ENCODE data around the gene FKBP1A. TPM values are rescaled to one million over a fixed set of nuclear protein-coding genes. Genes with fewer than 3 reads are reported as not detected.
A peak's percentile ranks its signal among the peaks of the same experiment; 100 is the strongest.

FKBP1A gene
- total RNA-seq, 2 experiments from 2014 or later: 265 to 316 TPM

DNA sequence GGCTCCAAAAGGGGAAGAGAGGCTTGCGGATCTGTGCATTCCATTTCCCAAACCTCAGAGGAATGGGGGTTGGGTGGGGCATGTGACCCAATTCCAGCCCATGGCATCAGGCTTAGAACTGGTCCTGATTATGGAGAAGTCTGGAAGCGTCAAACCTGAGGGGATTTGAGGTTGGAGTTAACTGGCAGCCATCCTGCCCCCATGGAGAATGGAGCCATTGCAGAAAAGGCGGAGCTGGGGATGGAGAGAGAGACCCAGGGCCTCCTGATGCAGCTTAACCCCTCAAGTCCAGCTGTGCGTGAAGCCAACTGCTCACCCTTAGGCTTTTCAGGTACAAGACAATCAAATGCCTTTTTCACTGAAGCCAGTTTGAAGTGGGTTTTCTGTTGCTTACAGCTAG is 54.1 kb downstream of the FKBP1A start:
- Mint-ChIP-seq H3K4me3 (no peak overlapping the region), H3K27me3 (no peaks in the 10 kb centered on the region), H3K9me3 (ENCODE audit: low read depth) (no peaks in the 10 kb centered on the region), H3K27ac (no peak overlapping the region), H3K36me3 (ENCODE audit: low read depth) (peaks cover 2% of the 10 kb centered on the region), H3K4me1 (peaks cover 17% of the 10 kb centered on the region)
- ATAC-seq (no peak), DNase-seq (no peak)
- ChIA-PET POLR2A (interaction anchor here (0.6 kb wide), 1 partner anchor 10 kb away, joined by 3 read pairs; no protein-coding TSS in a partner anchor), CTCF (no interaction called here)
- intact Hi-C loops (cut with DNase I, micrococcal nuclease): no loop called here

DNA sequence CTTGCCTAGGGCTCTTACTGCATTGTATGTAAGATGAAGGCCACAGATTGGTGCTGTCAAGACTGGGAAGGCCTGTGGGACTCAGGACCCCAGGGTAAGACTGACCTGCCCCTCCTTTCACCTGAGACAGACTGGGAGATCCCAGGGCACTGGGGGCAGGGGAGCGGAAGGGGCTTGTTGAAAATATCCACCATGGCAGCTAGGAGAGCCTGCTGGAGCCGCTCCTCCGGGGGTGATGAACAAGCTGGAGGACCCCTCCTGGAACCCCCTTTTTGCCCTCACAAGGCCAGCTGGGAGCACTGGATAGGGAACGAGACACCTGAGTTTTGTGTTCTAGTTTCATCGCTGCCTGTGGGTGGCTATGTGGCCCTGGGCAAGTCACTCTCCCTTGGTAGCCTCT is 54.8 kb downstream of the FKBP1A start:
- Mint-ChIP-seq H3K4me1 (peaks cover 17% of the 10 kb centered on the region), H3K4me3 (no peak overlapping the region), H3K36me3 (ENCODE audit: low read depth) (peaks cover 6% of the 10 kb centered on the region), H3K9me3 (ENCODE audit: low read depth) (no peaks in the 10 kb centered on the region), H3K27me3 (no peaks in the 10 kb centered on the region), H3K27ac (no peak overlapping the region)
- intact Hi-C loops (cut with DNase I, micrococcal nuclease): no loop called here
- no peak for DNase-seq
- CTCF ChIA-PET: no interaction called here
- POLR2A ChIA-PET: interaction anchor here (0.6 kb wide), 1 partner anchor 10 kb away, joined by 3 read pairs; no protein-coding TSS in a partner anchor
- ATAC-seq: no peak

DNA sequence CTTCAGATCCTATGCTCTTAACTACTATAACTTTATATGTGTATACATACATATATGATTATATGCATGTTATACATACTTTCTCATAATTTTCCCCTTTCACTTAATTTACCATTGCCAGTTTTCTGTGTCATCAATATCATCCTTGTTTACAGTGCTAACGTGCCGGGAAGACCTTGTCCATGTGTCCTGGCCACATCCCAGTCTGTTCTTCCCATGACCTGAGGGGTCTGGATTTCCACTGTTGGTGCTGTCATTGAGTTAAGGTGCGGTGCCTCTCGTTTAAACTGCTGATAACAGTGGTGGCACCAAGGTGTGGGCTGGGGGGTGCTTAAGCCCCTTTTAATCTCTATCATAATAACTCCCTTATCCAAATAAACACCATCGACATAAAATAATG is 55.4 kb downstream of the FKBP1A start:
- no peak for DNase-seq
- peaks cover 22% of the 10 kb centered on the region for H3K4me1 Mint-ChIP-seq
- ATAC-seq: no peak
- no peaks in the 10 kb centered on the region for H3K9me3 Mint-ChIP-seq (ENCODE audit: low read depth)
- H3K4me3 Mint-ChIP-seq: no peak overlapping the region
- no peak overlapping the region for H3K27ac Mint-ChIP-seq
- intact Hi-C loops (cut with DNase I, micrococcal nuclease): no loop called here
- peaks cover 10% of the 10 kb centered on the region for H3K36me3 Mint-ChIP-seq (ENCODE audit: low read depth)
- CTCF ChIA-PET: no interaction called here
- POLR2A ChIA-PET: no interaction called here
- no peaks in the 10 kb centered on the region for H3K27me3 Mint-ChIP-seq

DNA sequence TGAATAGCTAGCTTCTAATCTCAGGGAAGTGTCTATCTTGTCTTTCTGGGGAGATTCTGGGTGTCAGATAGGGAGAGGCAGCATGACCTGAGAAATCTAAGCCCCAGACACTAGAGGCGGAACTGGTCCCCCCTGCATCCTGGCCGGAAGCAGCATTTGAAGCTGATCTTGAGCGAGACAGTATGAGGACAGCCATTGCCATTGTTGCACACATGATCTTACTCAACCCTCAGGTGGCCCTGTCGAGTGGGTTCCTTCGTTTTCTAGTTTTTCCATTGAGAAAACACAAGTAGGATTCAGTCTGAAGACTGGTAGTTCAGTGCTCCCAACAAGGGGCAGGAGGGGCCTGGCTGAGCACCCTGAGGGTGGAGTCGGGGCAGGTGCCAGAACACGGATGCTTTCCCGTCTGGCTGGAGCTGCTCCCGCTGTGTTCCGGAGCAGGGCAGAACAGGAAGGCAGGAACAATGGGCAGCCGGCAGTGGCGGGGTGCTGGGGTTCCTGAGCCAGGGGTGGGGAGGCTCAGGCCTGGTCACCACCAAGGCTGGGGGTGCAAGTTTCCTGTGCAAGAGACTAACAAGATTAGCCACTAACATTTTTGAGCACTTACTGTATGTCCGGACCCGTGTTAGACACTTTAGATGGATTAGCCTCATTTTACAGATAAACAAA is 56.0 kb downstream of the FKBP1A start:
- peak; percentile 42 for ATAC-seq
- ChIA-PET CTCF (interaction anchor here (0.6 to 1.0 kb wide), 5 partner anchors 9 to 874 kb away, joined by 3 to 4 read pairs (median 3); no protein-coding TSS in a partner anchor), POLR2A (no interaction called here)
- Mint-ChIP-seq H3K27me3 (no peaks in the 10 kb centered on the region), H3K4me1 (peaks cover 28% of the 10 kb centered on the region), H3K36me3 (ENCODE audit: low read depth) (peaks cover 11% of the 10 kb centered on the region), H3K4me3 (no peak overlapping the region), H3K27ac (peak overlapping the region; percentile 69), H3K9me3 (ENCODE audit: low read depth) (no peaks in the 10 kb centered on the region)
- intact Hi-C loops (cut with DNase I, micrococcal nuclease): no loop called here
- no peak for DNase-seq

DNA sequence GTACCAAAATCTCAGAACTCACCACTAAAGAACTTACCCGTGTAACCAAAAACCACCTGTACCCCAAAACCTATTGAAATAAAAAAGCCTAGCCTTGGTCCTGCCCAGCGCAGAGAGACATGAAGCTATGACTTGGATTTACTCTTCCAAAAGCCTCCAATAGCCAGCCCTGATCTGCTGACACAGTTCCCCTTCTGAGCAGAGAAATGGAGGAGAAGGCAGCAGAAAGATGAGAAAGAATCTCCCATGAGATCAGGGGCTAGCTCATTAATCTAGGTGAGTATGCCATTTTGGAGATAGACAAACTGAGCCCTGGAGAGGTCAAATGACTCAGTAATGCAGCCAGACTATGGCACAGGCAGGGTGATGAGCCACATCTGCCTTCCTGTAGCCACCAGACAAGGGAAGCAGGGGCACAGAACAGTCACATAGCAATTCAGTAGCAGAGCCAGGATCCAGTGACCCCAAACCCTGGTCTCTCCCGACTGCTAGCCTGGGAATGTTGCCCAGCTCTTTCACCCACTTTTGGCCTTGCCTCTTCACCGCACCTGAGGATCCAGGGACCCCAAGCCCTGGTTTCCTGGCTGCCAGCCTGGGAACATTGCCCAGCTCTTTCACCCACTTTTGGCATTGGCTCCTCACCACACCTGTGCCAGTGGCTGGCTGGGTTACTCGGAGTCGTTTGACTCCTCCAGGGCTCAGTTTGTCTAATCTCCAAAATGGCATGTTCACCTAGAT is 56.7 kb downstream of the FKBP1A start:
- Mint-ChIP-seq H3K27ac (peak overlapping the region; percentile 69), H3K9me3 (ENCODE audit: low read depth) (no peaks in the 10 kb centered on the region), H3K4me3 (no peak overlapping the region), H3K36me3 (ENCODE audit: low read depth) (peaks cover 13% of the 10 kb centered on the region), H3K4me1 (peaks cover 32% of the 10 kb centered on the region), H3K27me3 (no peaks in the 10 kb centered on the region)
- ATAC-seq (peak; percentile 84), DNase-seq (peak; percentile 50)
- CTCF ChIA-PET: interaction anchor here (0.6 to 1.0 kb wide), 6 partner anchors 10 to 874 kb away, joined by 3 to 4 read pairs (median 3); no protein-coding TSS in a partner anchor
- intact Hi-C loops (cut with DNase I, micrococcal nuclease): no loop called here
- POLR2A ChIA-PET: no interaction called here

DNA sequence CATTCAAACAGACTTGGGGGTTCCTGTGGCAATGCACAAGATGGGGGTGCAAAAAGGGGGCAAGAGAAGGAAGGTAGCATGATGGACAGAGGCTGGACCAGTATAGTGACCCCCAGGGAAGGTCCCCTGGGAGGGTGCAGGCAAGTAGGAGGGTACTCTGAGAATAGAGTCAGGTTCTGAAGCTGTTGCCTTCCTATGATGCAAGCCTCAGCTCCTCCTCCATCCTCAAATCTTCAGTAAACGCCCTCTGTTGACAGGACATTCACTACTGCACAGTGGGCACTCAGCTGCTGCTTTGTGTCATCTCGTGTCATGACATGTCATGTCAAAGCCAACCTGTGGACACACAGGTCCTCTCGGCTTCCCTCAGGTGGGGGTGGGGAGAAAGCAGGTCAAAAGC is 58.1 kb downstream of the FKBP1A start:
- Mint-ChIP-seq H3K36me3 (ENCODE audit: low read depth) (peaks cover 13% of the 10 kb centered on the region), H3K27me3 (no peaks in the 10 kb centered on the region), H3K4me3 (no peak overlapping the region), H3K9me3 (ENCODE audit: low read depth) (no peaks in the 10 kb centered on the region), H3K4me1 (peaks cover 44% of the 10 kb centered on the region), H3K27ac (no peak overlapping the region)
- intact Hi-C loops (cut with DNase I, micrococcal nuclease): no loop called here
- ATAC-seq: no peak
- POLR2A ChIA-PET: no interaction called here
- CTCF ChIA-PET: interaction anchor here (0.6 to 0.7 kb wide), 2 partner anchors 150 to 304 kb away, joined by 3 read pairs; partner anchors contain the start of gene TMEM74B
- DNase-seq: no peak

DNA sequence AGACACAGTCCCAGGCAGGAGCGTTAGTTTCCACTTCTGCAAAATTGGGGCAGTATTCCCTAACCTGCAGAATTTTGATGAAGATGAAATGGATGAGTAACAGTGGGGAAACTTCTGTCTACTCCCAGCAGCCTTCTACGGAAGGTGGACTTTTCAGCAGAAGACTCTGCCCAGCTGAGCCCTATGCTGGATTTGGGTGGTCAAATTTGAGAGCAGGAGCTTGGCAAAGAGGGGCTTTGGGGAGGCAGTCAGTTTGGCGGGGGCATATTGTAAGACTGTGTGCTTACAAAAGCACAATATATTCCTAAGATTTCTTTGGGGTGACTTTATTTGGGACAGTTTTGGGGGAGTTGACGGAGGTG is 58.5 kb downstream of the FKBP1A start:
- no peak overlapping the region for H3K4me3 Mint-ChIP-seq
- ChIA-PET POLR2A (no interaction called here), CTCF (interaction anchor here (0.6 to 0.7 kb wide), 2 partner anchors 150 to 304 kb away, joined by 3 read pairs; partner anchors contain the start of gene TMEM74B)
- no peaks in the 10 kb centered on the region for H3K9me3 Mint-ChIP-seq (ENCODE audit: low read depth)
- no peak for DNase-seq
- intact Hi-C loops (cut with DNase I, micrococcal nuclease): no loop called here
- H3K4me1 Mint-ChIP-seq: peaks cover 48% of the 10 kb centered on the region
- ATAC-seq: no peak
- peaks cover 17% of the 10 kb centered on the region for H3K36me3 Mint-ChIP-seq (ENCODE audit: low read depth)
- H3K27me3 Mint-ChIP-seq: no peaks in the 10 kb centered on the region
- peak overlapping the region; percentile 69 for H3K27ac Mint-ChIP-seq

DNA sequence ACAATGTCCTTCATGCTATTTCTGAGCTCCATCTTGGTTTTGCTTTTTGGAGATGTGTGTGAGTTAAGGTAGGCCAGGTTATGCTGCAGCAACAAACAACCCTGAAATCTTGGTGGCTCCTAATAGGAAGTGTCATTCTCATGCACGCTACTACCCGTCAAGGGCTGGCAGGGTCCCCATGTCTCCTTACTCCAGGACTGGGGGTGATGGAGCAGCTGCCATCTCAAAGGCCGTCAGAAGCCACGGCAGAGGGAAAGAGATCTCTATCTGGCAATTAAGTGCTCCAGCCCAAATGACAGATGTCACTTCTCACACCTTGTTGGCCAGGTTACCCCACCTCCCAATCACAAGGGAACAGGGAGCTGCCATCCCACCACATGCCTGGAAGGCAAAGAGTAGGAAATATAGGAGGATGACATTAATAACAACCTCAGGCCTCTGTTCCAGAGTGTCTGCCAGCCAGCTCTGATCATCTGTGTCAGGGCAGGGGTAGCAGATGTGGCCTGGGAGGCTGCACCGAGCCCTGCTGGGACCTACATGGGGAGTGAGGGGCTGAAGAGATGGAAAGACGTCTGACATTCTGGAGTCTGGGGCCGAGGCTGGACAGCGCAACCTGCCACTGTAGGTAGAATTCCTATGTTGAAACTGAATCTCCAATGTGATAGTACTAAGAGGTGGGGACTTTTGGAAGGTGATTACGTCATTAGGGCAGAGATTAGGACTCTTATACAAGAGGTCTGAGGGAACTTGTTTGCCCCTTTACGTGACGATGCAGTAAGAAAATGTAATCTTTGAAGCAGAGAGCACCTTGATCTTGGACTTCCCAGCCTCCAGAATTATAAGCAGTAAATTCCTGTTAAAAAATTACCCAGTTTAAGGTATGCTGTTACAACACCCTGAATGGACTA is 59.1 kb downstream of the FKBP1A start:
- intact Hi-C loops (cut with DNase I, micrococcal nuclease): no loop called here
- Mint-ChIP-seq H3K27ac (no peak overlapping the region), H3K27me3 (no peaks in the 10 kb centered on the region), H3K36me3 (ENCODE audit: low read depth) (peaks cover 18% of the 10 kb centered on the region), H3K4me3 (no peak overlapping the region), H3K9me3 (ENCODE audit: low read depth) (no peaks in the 10 kb centered on the region), H3K4me1 (peaks cover 52% of the 10 kb centered on the region)
- POLR2A ChIA-PET: interaction anchor here (0.5 kb wide), 1 partner anchor 874 kb away, joined by 6 read pairs; no protein-coding TSS in a partner anchor
- ATAC-seq (no peak), DNase-seq (no peak)
- CTCF ChIA-PET: no interaction called here

DNA sequence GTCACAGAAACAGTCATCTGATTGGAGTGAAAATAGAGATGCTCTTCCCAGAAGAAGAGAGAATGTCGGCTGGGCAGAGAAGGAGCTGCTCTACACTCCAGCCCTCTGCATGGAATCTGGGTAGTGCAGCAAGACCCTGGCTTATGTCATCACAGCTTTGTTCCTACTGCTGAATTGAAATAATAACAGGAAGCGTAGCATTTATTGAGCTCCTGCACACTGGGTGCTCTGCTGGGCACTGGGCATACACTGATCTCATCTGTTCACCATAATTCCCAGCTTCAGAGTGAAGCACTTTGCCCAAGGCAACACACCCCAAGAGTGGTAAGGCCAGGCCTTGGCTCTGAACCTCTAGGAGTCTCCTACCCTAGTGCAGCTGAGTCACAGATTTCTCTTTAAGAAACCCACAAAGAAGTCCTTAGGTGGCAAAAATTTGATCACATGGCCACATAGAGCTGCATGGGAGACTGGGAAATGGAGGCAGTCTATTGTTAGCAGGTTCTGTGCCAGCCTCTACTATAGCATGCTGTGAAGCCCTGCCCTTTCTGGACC is 60.0 kb downstream of the FKBP1A start:
- Mint-ChIP-seq H3K27ac (peak overlapping the region; percentile 55), H3K4me3 (no peak overlapping the region)

DNA sequence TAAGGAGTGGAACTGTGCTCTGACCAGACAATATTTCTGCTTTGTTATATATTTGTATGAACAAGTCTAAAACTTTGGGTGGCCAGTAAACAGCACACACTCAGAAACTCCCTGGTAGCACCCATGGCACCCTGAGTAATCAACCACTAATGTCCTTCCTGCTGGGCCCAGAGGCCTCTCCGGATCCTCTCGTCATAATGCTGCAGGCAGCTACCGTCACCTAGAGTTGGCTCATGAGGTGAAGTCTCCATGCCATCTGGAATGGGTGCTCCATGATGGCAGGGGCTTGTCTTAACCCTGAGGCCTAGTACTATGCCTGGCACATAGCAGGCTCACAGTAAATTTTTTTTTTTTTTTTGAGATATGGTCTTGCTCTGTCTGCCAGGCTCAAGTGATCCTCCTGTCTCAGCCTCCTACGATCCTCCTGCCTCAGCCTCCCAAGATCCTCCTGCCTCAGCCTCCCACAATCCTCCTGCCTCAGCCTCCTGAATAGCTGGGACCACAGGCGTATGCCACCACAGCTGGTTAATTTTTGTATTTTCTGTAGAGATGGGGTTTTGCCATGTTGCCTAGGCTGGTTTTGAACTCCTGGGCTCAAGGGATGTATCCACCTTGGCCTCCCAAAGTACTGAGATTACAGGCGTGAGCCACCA is 60.9 kb downstream of the FKBP1A start:
- POLR2A ChIA-PET: no interaction called here

More for the DNA sequence above, 60.0 kb downstream of the FKBP1A start:
- no peaks in the 10 kb centered on the region for H3K9me3 Mint-ChIP-seq (ENCODE audit: low read depth)
- peaks cover 21% of the 10 kb centered on the region for H3K36me3 Mint-ChIP-seq (ENCODE audit: low read depth)
- ATAC-seq (no peak), DNase-seq (no peak)
- intact Hi-C loops (cut with DNase I, micrococcal nuclease): no loop called here
- H3K27me3 Mint-ChIP-seq: no peaks in the 10 kb centered on the region
- POLR2A ChIA-PET: interaction anchor here (0.5 kb wide), 1 partner anchor 873 kb away, joined by 6 read pairs; no protein-coding TSS in a partner anchor
- peaks cover 52% of the 10 kb centered on the region for H3K4me1 Mint-ChIP-seq
- CTCF ChIA-PET: no interaction called here

DNA sequence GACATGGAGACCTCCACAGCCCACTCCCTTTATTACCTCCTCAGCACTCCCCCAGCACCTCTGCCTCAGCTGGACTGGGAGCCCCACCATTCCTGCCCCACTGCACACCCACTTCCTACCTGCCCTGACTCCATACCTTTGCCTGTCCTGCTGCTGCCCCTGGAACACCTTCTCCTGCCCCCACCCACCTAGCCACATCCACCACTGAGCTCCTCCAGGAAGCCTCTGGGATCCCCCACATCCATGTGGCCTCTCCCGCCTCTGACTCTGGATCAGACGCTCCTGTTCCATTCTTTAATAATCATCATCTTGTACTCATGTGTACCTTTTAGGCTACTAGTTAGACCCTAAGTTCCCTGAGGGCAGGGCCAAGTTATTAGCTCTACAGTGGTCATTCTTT is 61.8 kb downstream of the FKBP1A start:
- Mint-ChIP-seq H3K36me3 (ENCODE audit: low read depth) (peaks cover 21% of the 10 kb centered on the region), H3K9me3 (ENCODE audit: low read depth) (no peaks in the 10 kb centered on the region), H3K4me3 (no peak overlapping the region), H3K4me1 (peaks cover 40% of the 10 kb centered on the region), H3K27ac (peak overlapping the region; percentile 26), H3K27me3 (no peaks in the 10 kb centered on the region)
- no peak for DNase-seq
- no peak for ATAC-seq
- intact Hi-C loops (cut with DNase I, micrococcal nuclease): no loop called here
- POLR2A ChIA-PET: no interaction called here
- CTCF ChIA-PET: no interaction called here

More for the DNA sequence above, 60.9 kb downstream of the FKBP1A start:
- intact Hi-C loops (cut with DNase I, micrococcal nuclease): no loop called here
- H3K4me3 Mint-ChIP-seq: no peak overlapping the region
- peaks cover 21% of the 10 kb centered on the region for H3K36me3 Mint-ChIP-seq (ENCODE audit: low read depth)
- ATAC-seq: no peak
- no peak for DNase-seq
- CTCF ChIA-PET: no interaction called here
- peaks cover 47% of the 10 kb centered on the region for H3K4me1 Mint-ChIP-seq
- H3K27me3 Mint-ChIP-seq: no peaks in the 10 kb centered on the region
- H3K9me3 Mint-ChIP-seq (ENCODE audit: low read depth): no peaks in the 10 kb centered on the region
- peak overlapping the region; percentile 10 for H3K27ac Mint-ChIP-seq

All from activated CD4-positive, alpha-beta T cell treated with anti-CD3 and anti-CD28 coated beads for 36 hours (primary cell).